ENCODE data around the gene ZNF30.
"Not testable (repeated sequence)": the region's sequence is repeated elsewhere in the genome, so short reads cannot be mapped to it uniquely, and the experiment has no call there.

ZNF30 gene

DNA sequence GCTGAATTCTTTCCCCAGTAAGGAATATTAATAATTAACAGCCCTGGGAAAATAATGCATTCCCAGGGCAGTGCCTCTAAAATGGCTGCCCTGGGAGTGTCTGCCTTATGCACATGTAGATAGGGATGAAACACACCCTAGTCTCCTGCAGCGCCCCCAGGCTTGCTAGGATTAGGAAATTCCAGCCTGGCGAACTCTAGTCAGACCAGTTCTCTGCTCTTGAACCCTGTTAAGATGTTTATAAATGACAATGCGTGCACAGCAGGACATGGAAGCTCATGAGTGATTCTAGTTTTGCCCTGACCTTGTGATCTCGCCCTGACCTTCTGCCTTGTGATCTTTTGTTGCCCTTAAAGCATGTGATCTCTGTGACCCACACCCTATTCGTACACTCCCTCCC is 38.8 kb downstream of the ZNF30 start:
- not testable (repeated sequence) for H3K27me3 Mint-ChIP-seq, ATAC-seq, H3K27ac Mint-ChIP-seq, DNase-seq, H3K4me3 Mint-ChIP-seq
- Mint-ChIP-seq H3K36me3 (ENCODE audit: low read depth) (peaks cover 25% of the 10 kb centered on the region), H3K9me3 (peaks cover 28% of the 10 kb centered on the region), H3K4me1 (peaks cover 22% of the 10 kb centered on the region)

DNA sequence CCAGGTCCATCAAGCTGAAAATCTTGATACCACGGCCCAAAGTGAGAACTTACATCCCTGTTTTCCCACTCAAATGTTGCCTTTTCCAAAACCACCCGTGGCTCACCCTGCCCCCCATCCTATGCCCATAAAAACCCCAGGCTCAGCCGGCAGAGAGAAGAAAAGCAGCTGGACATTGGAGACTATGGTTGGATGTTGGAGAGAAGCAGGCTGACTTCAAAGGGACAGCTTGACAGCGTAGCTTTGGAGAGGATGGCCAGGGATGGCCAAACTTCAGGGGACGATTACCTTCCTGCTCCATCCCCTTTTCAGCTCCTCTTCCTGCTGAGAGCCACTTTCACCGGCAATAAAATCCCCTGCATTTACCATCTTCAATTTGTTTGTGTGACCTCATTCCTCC is 40.8 kb downstream of the ZNF30 start:
- Mint-ChIP-seq H3K36me3 (ENCODE audit: low read depth) (peaks cover 7% of the 10 kb centered on the region), H3K27ac (no peak overlapping the region)

GRCh38 chr19:34969721-34970120 is 43.0 kb downstream of the ZNF30 start:
- H3K36me3 Mint-ChIP-seq (ENCODE audit: low read depth), result no peaks in the 10 kb centered on the region

More for the DNA sequence above, 40.8 kb downstream of the ZNF30 start:
- Mint-ChIP-seq H3K27me3 (no peaks in the 10 kb centered on the region), H3K4me3 (no peak overlapping the region), H3K4me1 (peaks cover 12% of the 10 kb centered on the region), H3K9me3 (peaks cover 18% of the 10 kb centered on the region)
- no peak for DNase-seq
- ATAC-seq, result no peak

GRCh38 chr19:34970185-34970780 is 43.6 kb downstream of the ZNF30 start:
- Mint-ChIP-seq H3K9me3 (peaks cover 13% of the 10 kb centered on the region), H3K4me1 (peaks cover 24% of the 10 kb centered on the region)
- H3K36me3 Mint-ChIP-seq (ENCODE audit: low read depth); ATAC-seq; H3K27me3 Mint-ChIP-seq; H3K27ac Mint-ChIP-seq; DNase-seq; H3K4me3 Mint-ChIP-seq: not testable (repeated sequence)

More at GRCh38 chr19:34969721-34970120, 43.0 kb downstream of the ZNF30 start:
- no peaks in the 10 kb centered on the region for H3K27me3 Mint-ChIP-seq
- H3K4me3 Mint-ChIP-seq, result no peak overlapping the region
- ATAC-seq (no peak), DNase-seq (no peak)
- H3K27ac Mint-ChIP-seq, result no peak overlapping the region
- peaks cover 18% of the 10 kb centered on the region for H3K4me1 Mint-ChIP-seq
- H3K9me3 Mint-ChIP-seq, result peaks cover 13% of the 10 kb centered on the region

DNA sequence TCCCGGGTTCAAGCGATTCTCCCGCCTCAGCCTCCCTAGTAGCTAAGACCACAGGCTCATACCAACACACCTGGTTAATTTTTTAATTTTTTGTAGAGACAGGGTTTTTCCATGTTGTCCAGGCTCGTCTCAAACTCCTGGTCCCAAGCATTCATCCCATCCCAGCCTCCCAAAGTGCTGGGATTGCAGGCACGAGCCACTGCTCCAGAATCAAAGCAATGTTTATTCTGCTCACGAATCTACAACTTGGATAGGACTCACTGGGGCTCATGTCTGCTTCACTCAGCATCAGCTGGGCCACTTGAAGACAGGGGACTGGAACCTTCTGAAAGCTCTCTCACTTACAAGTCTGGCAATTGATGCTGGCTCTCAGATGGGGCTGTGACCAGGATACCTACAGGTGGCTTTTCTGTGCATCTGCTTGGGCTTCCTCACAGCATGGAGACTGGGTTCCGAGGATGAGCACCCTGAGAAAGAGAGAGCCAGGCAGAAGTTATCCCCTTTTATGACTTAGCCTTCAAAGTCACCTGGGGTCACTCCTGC is 45.5 kb downstream of the ZNF30 start:
- Mint-ChIP-seq H3K27ac (no peak overlapping the region), H3K4me3 (no peak overlapping the region), H3K4me1 (peaks cover 35% of the 10 kb centered on the region), H3K9me3 (peaks cover 21% of the 10 kb centered on the region), H3K36me3 (ENCODE audit: low read depth) (peaks cover 4% of the 10 kb centered on the region), H3K27me3 (no peaks in the 10 kb centered on the region)
- DNase-seq (no peak), ATAC-seq (no peak)

- peaks cover 4% of the 10 kb centered on the region for H3K36me3 Mint-ChIP-seq (ENCODE audit: low read depth)
- peak overlapping the region; percentile 30 for H3K27ac Mint-ChIP-seq
- no peak for DNase-seq
- H3K4me3 Mint-ChIP-seq, result no peak overlapping the region
- no peaks in the 10 kb centered on the region for H3K27me3 Mint-ChIP-seq
- H3K4me1 Mint-ChIP-seq, result peaks cover 35% of the 10 kb centered on the region
- peaks cover 8% of the 10 kb centered on the region for H3K9me3 Mint-ChIP-seq
- ATAC-seq, result no peak
Observed at GRCh38 chr19:34974646-34975045, 47.9 kb downstream of the ZNF30 start.

- DNase-seq, result no peak
- ATAC-seq, result no peak
- Mint-ChIP-seq H3K9me3 (peaks cover 8% of the 10 kb centered on the region), H3K27me3 (no peaks in the 10 kb centered on the region), H3K4me3 (no peak overlapping the region), H3K4me1 (peaks cover 35% of the 10 kb centered on the region), H3K27ac (peak overlapping the region; percentile 30), H3K36me3 (ENCODE audit: low read depth) (peaks cover 4% of the 10 kb centered on the region)
Observed at GRCh38 chr19:34975056-34975455, 48.4 kb downstream of the ZNF30 start.

- Mint-ChIP-seq H3K9me3 (peaks cover 8% of the 10 kb centered on the region), H3K36me3 (ENCODE audit: low read depth) (peaks cover 4% of the 10 kb centered on the region), H3K27ac (no peak overlapping the region), H3K4me3 (no peak overlapping the region), H3K27me3 (no peaks in the 10 kb centered on the region), H3K4me1 (peaks cover 35% of the 10 kb centered on the region)
- ATAC-seq (no peak), DNase-seq (no peak)
Observed at GRCh38 chr19:34976611-34977010, 49.9 kb downstream of the ZNF30 start.

GRCh38 chr19:34979819-34980640 is 53.3 kb downstream of the ZNF30 start:
- Mint-ChIP-seq H3K9me3 (peaks cover 10% of the 10 kb centered on the region), H3K4me1 (peaks cover 29% of the 10 kb centered on the region), H3K27ac (no peak overlapping the region), H3K27me3 (no peaks in the 10 kb centered on the region), H3K36me3 (ENCODE audit: low read depth) (peaks cover 4% of the 10 kb centered on the region), H3K4me3 (no peak overlapping the region)
- DNase-seq (no peak), ATAC-seq (no peak)

- peaks cover 4% of the 10 kb centered on the region for H3K9me3 Mint-ChIP-seq
- peaks cover 24% of the 10 kb centered on the region for H3K4me1 Mint-ChIP-seq
- peaks cover 3% of the 10 kb centered on the region for H3K36me3 Mint-ChIP-seq (ENCODE audit: low read depth)
Observed at GRCh38 chr19:34982275-34982674, 55.6 kb downstream of the ZNF30 start.

GRCh38 chr19:34983786-34984185 is 57.1 kb downstream of the ZNF30 start:
- Mint-ChIP-seq H3K27me3 (no peaks in the 10 kb centered on the region), H3K27ac (no peak overlapping the region), H3K4me3 (no peak overlapping the region), H3K9me3 (peaks cover 4% of the 10 kb centered on the region), H3K4me1 (peaks cover 34% of the 10 kb centered on the region), H3K36me3 (ENCODE audit: low read depth) (peaks cover 3% of the 10 kb centered on the region)
- DNase-seq, result no peak
- no peak for ATAC-seq

More at GRCh38 chr19:34982275-34982674, 55.6 kb downstream of the ZNF30 start:
- Mint-ChIP-seq H3K4me3 (no peak overlapping the region), H3K27ac (no peak overlapping the region), H3K27me3 (no peaks in the 10 kb centered on the region)
- no peak for DNase-seq
- ATAC-seq, result no peak

DNA sequence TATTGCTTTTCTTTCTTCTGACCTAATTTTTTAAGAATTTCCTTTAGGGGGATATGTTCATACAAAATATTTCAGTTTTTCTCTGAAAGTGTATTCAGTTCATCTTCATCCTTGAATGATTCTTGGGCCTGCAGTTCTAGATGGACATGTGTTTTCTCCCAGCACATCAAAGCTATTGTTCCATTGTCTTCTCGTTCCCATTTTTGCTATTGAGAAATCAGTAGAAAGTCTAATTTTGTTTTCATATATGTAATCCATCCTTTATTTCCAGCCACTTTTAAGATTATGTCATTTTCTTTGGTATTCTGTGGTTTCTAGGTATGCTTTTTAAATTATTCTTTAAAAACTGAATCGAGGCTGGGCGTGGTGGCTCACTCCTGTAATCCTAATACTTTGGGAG is 57.6 kb downstream of the ZNF30 start:
- Mint-ChIP-seq H3K4me3 (no peak overlapping the region), H3K4me1 (peaks cover 39% of the 10 kb centered on the region), H3K9me3 (peaks cover 4% of the 10 kb centered on the region), H3K27ac (no peak overlapping the region), H3K27me3 (no peaks in the 10 kb centered on the region), H3K36me3 (ENCODE audit: low read depth) (peaks cover 3% of the 10 kb centered on the region)
- no peak for DNase-seq
- no peak for ATAC-seq

DNA sequence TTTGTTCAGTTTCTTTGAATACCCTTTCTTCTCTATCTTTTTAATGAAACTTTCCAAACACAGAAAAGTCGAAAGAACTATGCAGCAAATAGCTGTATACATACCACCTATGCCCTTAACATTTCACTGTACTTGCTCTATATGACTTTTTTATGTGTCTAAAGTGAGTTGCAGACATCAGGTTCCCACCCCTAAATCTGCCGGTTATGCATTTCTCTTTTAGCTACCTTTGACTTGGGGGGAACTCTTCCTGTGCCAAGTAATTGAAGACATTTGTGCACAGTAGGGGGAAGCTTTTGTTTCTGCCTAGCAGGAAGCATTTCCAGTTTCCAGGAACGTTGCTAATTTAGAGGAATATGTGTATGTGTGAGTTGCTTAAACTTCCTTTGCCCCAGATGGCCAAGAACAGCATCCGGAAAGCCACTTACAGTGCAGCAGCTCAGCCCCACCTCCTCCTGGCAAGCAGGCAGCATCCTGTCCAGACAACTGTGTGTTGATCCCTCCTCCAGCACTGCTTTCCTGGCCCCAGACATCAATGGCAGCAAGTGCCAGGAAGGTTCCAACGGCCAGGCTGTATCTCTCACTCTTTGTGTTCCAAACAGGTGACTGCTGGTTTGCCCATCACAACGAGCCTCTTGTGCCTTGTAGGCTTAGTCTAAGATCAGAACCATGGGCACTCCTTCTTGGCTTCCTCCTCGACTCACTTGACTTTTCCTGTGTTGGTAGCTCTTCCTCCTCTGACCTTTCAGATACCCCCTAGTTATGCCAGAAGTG is 58.7 kb downstream of the ZNF30 start:
- no peaks in the 10 kb centered on the region for H3K27me3 Mint-ChIP-seq
- H3K4me1 Mint-ChIP-seq, result peaks cover 49% of the 10 kb centered on the region
- peaks cover 3% of the 10 kb centered on the region for H3K36me3 Mint-ChIP-seq (ENCODE audit: low read depth)
- ATAC-seq (peak; percentile 48), DNase-seq (peak; percentile 44)
- H3K9me3 Mint-ChIP-seq, result peaks cover 5% of the 10 kb centered on the region
- H3K4me3 Mint-ChIP-seq, result peak overlapping the region; percentile 49
- peak overlapping the region; percentile 71 for H3K27ac Mint-ChIP-seq

- H3K4me3 Mint-ChIP-seq, result no peak overlapping the region
- peaks cover 9% of the 10 kb centered on the region for H3K9me3 Mint-ChIP-seq
- peaks cover 8% of the 10 kb centered on the region for H3K36me3 Mint-ChIP-seq (ENCODE audit: low read depth)
- ATAC-seq (no peak), DNase-seq (no peak)
- peaks cover 65% of the 10 kb centered on the region for H3K4me1 Mint-ChIP-seq
- peaks cover 2% of the 10 kb centered on the region for H3K27me3 Mint-ChIP-seq
- H3K27ac Mint-ChIP-seq, result no peak overlapping the region
Observed at GRCh38 chr19:34988119-34988518, 61.4 kb downstream of the ZNF30 start.

All from activated naive CD8-positive, alpha-beta T cell treated with anti-CD3 and anti-CD28 coated beads, Interleukin-2, amount 50 U/mL, for 24 hours (primary cell).